OCI-LY3 (cell line): ENCODE data around the gene TMEFF2.

Experiments
- H2AFZ ChIP-seq: fragments of 200-600, 300-600 bp; shearing (Covaris generic); 2 replicates; pipeline ENCODE4 v1.6.0; 2014; ENCODE audit warnings: antibody characterized with exemption, low read depth, low read length
- H3K27ac ChIP-seq: fragments of 200-600, 300-600 bp; sonication (generic); 2 replicates; pipeline ENCODE4 v1.5.1; 2014; ENCODE audit warnings: mild to moderate bottlenecking, low read length, moderate library complexity, mixed read lengths
- H3K27me3 ChIP-seq: fragments of 200-600, 300-600 bp; sonication (generic); 2 replicates; pipeline ENCODE4 v1.6.1; 2014; ENCODE audit warnings: low read depth, low read length, mixed read lengths
- H3K36me3 ChIP-seq: fragments of 200-600, 300-600 bp; sonication (generic); replicated peaks from 2 replicates; pipeline ENCODE3; 2014; ENCODE audit warnings: low read depth, low read length, mixed read lengths
- H3K4me1 ChIP-seq: fragments of 300-600, 200-600 bp; sonication (generic); 2 replicates; pipeline ENCODE4 v1.6.1; 2014; ENCODE audit warnings: low read length, mixed read lengths
- H3K4me2 ChIP-seq: fragments of 200-600, 300-600 bp; sonication (generic); 2 replicates; pipeline ENCODE4 v1.6.1; 2014; ENCODE audit warnings: low read length, mixed read lengths
- H3K4me3 ChIP-seq: fragments of 300-600, 200-600 bp; sonication (generic); 2 replicates; pipeline ENCODE4 v1.5.1; 2014; ENCODE audit warnings: antibody characterized with exemption, mild to moderate bottlenecking, low read length, moderate library complexity
- H3K79me2 ChIP-seq: fragments of 300-600, 200-600 bp; shearing (Covaris generic); 2 replicates; pipeline ENCODE4 v1.6.1; 2014; ENCODE audit warnings: mild to moderate bottlenecking, low read length, mixed read lengths
- H3K9ac ChIP-seq: fragments of 300-600, 200-600 bp; shearing (Covaris generic); 2 replicates; pipeline ENCODE4 v1.6.0; 2014; ENCODE audit warnings: mild to moderate bottlenecking, low read length, moderate library complexity
- H3K9me3 ChIP-seq: fragments of 200-600, 300-600 bp; shearing (Covaris generic); 2 replicates; pipeline ENCODE4 v1.6.1; 2014; ENCODE audit warnings: low read length, mixed read lengths; ENCODE audit not compliant: insufficient read depth
- H4K20me1 ChIP-seq: fragments of 200-600, 300-600 bp; sonication (generic); 2 replicates; pipeline ENCODE4 v1.6.1; 2016; ENCODE audit warnings: low read length, mixed read lengths; ENCODE audit not compliant: insufficient read depth
- EZH2phosphoT487 ChIP-seq: fragments of 200-600 bp; shearing (Covaris generic); IDR thresholded peaks from 2 replicates; pipeline ENCODE4 v1.6.1; 2018; ENCODE audit warnings: antibody characterized with exemption, mixed run types, low read depth
- TF ChIP-seq, protein P1 (sequence below): fragments of 200-600, 300-600 bp; sonication (generic); IDR thresholded peaks from 2 replicates; pipeline ENCODE4 v1.5.1; 2014; ENCODE audit warnings: antibody characterized with exemption, low read length, low read depth

Gene TMEFF2

DNA sequence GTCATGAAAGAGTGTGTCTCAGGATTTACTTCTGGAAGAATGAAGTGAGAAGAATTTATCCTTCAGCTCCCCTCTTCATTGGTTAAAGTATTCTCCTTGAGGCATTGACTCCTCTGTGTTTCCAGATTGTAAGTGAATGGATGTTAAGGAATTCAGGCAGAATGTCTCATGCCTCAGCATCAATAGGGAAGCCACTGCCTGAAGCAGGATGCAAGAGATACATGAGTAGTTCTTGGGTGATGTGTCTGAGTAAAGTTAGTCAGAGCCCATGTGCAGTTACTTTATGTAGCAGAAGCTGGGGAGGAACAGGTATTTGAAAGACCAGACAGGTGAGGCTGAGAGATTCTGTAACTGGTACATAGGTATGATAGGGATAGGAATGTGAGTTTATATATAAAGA is 34.0 kb upstream of the TMEFF2 start:
- Histone ChIP-seq H2AFZ (no peak overlapping the region), H3K27me3 (no peaks in the 10 kb centered on the region), H3K9me3 (no peaks in the 10 kb centered on the region), H3K9ac (no peak overlapping the region), H3K4me3 (no peak overlapping the region), H3K27ac (no peak overlapping the region), H3K79me2 (no peaks in the 10 kb centered on the region), H3K4me1 (peaks cover 9% of the 10 kb centered on the region; the same call in 1 of the 2 replicates), H3K4me2 (no peak overlapping the region), H4K20me1 (no peaks in the 10 kb centered on the region), H3K36me3 (no peaks in the 10 kb centered on the region)
- TF ChIP-seq EZH2phosphoT487: no peak
- TF ChIP-seq, protein P1, sequence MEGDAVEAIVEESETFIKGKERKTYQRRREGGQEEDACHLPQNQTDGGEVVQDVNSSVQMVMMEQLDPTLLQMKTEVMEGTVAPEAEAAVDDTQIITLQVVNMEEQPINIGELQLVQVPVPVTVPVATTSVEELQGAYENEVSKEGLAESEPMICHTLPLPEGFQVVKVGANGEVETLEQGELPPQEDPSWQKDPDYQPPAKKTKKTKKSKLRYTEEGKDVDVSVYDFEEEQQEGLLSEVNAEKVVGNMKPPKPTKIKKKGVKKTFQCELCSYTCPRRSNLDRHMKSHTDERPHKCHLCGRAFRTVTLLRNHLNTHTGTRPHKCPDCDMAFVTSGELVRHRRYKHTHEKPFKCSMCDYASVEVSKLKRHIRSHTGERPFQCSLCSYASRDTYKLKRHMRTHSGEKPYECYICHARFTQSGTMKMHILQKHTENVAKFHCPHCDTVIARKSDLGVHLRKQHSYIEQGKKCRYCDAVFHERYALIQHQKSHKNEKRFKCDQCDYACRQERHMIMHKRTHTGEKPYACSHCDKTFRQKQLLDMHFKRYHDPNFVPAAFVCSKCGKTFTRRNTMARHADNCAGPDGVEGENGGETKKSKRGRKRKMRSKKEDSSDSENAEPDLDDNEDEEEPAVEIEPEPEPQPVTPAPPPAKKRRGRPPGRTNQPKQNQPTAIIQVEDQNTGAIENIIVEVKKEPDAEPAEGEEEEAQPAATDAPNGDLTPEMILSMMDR: no peak

DNA sequence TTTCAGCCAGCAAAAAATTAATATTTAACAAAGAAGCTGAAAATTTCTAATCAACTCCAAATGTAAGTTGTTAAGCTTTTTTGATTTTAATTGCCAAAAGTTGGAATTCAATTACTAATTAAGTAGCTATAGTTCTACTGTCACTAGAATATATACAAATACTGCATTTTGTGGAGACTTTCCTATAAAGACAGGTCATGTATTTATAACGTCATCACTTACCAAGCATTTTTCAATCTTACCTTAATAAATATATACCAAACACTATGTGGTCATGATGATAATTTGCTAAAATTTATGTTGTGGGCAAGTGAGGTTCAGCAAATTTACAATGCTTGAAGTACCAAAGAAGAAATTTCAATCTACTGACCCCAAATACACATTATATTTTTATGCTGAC is 24.2 kb upstream of the TMEFF2 start:
- Histone ChIP-seq H3K9me3 (no peaks in the 10 kb centered on the region), H3K4me1 (no peaks in the 10 kb centered on the region), H3K4me2 (no peak overlapping the region), H3K9ac (no peak overlapping the region), H3K4me3 (no peak overlapping the region), H3K27ac (no peak overlapping the region), H3K36me3 (no peaks in the 10 kb centered on the region), H2AFZ (no peak overlapping the region), H4K20me1 (no peaks in the 10 kb centered on the region), H3K27me3 (no peaks in the 10 kb centered on the region), H3K79me2 (no peaks in the 10 kb centered on the region)
- TF ChIP-seq EZH2phosphoT487: no peak
- TF ChIP-seq, protein P1: no peak

DNA sequence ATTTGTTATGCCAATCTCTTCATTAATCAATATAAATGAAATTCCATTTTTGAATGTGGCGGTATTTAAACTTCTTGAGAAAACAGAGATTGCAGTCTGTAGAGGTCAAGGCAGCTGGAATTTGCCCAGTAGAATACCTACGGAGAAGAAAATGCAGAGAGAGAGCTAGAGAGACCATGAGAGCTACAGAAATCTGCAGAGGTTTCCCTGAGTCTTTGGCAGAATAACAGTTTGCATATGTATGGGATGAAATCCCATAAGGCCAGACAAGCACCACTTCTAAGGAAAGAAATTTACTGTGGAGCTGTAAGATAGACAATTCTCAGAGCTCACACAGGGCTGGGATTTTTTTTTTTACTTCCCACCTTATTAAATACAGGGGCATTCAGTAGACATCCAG is 23.6 kb upstream of the TMEFF2 start:
- no peak overlapping the region for H3K4me2 ChIP-seq
- H2AFZ ChIP-seq: no peak overlapping the region
- H3K27me3 ChIP-seq: no peaks in the 10 kb centered on the region
- H4K20me1 ChIP-seq: no peaks in the 10 kb centered on the region
- no peaks in the 10 kb centered on the region for H3K36me3 ChIP-seq
- no peaks in the 10 kb centered on the region for H3K79me2 ChIP-seq
- no peak overlapping the region for H3K27ac ChIP-seq
- no peaks in the 10 kb centered on the region for H3K9me3 ChIP-seq
- H3K4me1 ChIP-seq: no peaks in the 10 kb centered on the region
- H3K4me3 ChIP-seq: no peak overlapping the region
- no peak overlapping the region for H3K9ac ChIP-seq
- no peak for TF ChIP-seq EZH2phosphoT487
- TF ChIP-seq, protein P1: no peak

DNA sequence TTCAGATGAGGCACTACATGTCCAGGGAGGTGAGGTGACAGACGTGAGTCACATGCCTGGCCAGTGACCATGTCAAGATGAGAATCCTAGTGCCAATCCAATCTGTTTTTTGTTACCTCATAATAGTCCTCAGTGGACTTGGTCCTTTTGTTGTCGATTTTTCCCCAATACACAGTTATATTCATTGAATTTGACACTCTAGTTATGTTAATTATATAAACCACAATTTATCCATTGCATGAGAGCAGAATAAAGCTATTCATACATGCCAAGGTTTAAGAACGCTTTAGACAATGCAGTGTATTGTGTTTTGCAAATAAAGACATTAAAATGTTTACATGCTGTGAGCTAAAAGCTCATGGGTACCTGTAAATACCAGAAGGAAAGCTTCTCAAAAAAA is 21.6 kb upstream of the TMEFF2 start:
- Histone ChIP-seq H3K4me1 (no peaks in the 10 kb centered on the region), H4K20me1 (no peaks in the 10 kb centered on the region), H3K27me3 (no peaks in the 10 kb centered on the region), H3K79me2 (no peaks in the 10 kb centered on the region), H3K27ac (no peak overlapping the region), H3K9ac (no peak overlapping the region), H3K36me3 (no peaks in the 10 kb centered on the region), H3K4me3 (no peak overlapping the region), H3K4me2 (no peak overlapping the region), H2AFZ (no peak overlapping the region), H3K9me3 (no peaks in the 10 kb centered on the region)
- no peak for TF ChIP-seq EZH2phosphoT487
- TF ChIP-seq, protein P1: no peak
